Measurements from ENCODE around the gene ZNF511. TPM values are rescaled to one million over a fixed set of nuclear protein-coding genes. Genes with fewer than 3 reads are reported as not detected.

Gene ZNF511
- total RNA-seq, 1 experiment from 2014 or later = 78.4 TPM

DNA sequence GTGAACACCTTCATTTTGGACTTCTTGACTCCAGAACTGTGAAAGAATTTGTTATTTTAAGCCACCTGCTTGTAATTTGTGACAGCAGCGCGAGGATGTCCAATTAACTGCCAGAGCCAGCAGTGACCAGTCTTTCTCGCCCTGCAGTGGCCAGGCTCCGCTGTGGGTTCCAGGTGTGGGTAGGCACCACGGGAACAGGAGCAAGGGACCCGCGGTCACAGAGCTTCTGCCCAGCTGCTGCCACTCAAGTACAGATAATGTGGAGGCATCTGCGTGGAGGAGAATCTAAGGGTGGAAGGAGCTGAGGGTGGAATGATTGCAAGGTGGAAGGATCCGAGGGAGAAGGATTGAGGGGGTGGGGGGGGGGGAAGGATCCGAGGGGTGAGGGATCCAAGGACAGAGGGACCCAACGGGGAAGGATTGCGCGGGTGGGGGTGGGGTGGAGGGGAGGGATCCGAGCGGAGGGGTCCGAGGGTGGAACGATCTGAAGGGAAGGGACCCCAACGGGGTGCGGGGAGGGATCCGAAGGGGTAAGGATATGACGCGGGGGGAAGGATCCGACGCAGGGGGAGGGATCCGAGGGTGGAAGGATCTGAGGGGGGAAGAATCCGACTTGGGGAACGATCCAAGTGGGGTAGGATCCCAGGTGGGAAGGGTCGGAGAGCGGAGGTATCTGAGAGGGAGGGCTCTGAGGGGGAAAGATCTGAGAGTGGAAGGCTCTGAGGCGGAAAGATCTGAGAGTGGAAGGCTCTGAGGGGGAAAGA is 24.4 kb downstream of the ZNF511 start:
- intact Hi-C loops (cut with micrococcal nuclease) = no loop called here
- DNase-seq = no peak
- no peaks in the 10 kb centered on the region for H3K36me3 ChIP-seq (ENCODE audit: low read depth, low read length)
- H3K4me3 ChIP-seq (ENCODE audit: low read length) = no peak overlapping the region
- no peak for TF ChIP-seq EZH2phosphoT487 (IDR thresholded peaks at IDR 0.05; ENCODE audit: borderline replicate concordance, low read length)
- H3K4me1 ChIP-seq (ENCODE audit: insufficient read depth, low read length) = peaks cover under 1% of the 10 kb centered on the region
- ChIA-PET POLR2A (ENCODE audit: unreplicated experiment) (no interaction called here), CTCF (no interaction called here)
- H3K4me2 ChIP-seq (ENCODE audit: low read length) = no peak overlapping the region
- H2AFZ ChIP-seq (ENCODE audit: low read length) = no peak overlapping the region
- no peak overlapping the region for H3K27ac ChIP-seq (ENCODE audit: low read length)
- no peak for ATAC-seq
- H3K79me2 ChIP-seq (ENCODE audit: low read length) = no peaks in the 10 kb centered on the region
- H4K20me1 ChIP-seq (ENCODE audit: low read length) = no peaks in the 10 kb centered on the region
- BruUV-seq (replicated peaks) = no TSS peak
- peaks cover 31% of the 10 kb centered on the region for H3K27me3 ChIP-seq (ENCODE audit: low read length)
- H3F3A ChIP-seq (ENCODE audit: low read length, unreplicated experiment) = no peaks in the 10 kb centered on the region
- no peaks in the 10 kb centered on the region for H3K9me2 ChIP-seq (replicated peaks; ENCODE audit: low read length)
- no peak overlapping the region for H3K9ac ChIP-seq (ENCODE audit: low read length)
- H3K9me3 ChIP-seq (ENCODE audit: low read length) = no peaks in the 10 kb centered on the region

DNA sequence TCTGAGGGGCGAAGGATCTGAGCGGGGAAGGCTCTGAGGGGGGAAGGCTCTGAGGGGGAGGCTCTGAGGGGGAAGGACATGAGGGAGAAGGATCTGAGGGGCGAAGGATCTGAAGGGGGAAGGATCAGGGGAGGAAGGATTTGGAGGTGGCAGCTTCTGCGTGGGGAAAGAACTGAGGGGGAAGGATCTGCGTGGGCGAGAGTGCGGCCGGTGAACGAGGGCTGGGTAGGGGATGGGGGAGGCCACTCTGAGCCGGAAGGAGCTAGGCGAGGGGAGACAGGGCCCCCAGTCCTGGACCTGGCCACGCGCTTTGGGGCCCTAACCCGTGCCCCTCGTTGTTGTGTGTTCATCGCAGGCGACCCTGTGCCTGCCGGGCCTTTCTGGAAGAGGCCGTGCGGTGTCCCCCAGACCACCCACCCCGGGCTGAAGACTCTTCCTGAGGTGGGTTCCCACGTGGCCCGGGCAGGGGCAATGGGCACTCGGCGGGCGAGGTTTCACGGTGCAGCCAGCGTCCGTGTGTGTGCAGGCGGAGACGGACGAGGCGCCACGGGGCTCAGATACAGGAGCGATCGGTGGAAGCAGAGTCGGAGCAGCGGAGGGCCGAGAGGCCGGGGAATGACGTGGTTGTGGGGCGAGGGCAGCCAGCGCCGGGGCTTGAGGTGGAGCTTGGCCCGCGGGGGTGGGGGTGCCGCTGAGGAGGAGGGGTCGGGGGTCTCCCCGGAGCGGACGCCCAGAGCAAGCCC is 26.0 kb downstream of the ZNF511 start:
- DNase-seq = no peak
- no peak for TF ChIP-seq EZH2 (IDR thresholded peaks at IDR 0.05; ENCODE audit: low read length, unreplicated experiment)
- TF ChIP-seq, protein P1, sequence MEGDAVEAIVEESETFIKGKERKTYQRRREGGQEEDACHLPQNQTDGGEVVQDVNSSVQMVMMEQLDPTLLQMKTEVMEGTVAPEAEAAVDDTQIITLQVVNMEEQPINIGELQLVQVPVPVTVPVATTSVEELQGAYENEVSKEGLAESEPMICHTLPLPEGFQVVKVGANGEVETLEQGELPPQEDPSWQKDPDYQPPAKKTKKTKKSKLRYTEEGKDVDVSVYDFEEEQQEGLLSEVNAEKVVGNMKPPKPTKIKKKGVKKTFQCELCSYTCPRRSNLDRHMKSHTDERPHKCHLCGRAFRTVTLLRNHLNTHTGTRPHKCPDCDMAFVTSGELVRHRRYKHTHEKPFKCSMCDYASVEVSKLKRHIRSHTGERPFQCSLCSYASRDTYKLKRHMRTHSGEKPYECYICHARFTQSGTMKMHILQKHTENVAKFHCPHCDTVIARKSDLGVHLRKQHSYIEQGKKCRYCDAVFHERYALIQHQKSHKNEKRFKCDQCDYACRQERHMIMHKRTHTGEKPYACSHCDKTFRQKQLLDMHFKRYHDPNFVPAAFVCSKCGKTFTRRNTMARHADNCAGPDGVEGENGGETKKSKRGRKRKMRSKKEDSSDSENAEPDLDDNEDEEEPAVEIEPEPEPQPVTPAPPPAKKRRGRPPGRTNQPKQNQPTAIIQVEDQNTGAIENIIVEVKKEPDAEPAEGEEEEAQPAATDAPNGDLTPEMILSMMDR (conservative IDR thresholded peaks at IDR 0.05; ENCODE audit: low read depth, low read length) = no peak
- TF ChIP-seq EZH2phosphoT487 (IDR thresholded peaks at IDR 0.05; ENCODE audit: borderline replicate concordance, low read length) = no peak
- Histone ChIP-seq H2AFZ (ENCODE audit: low read length) (no peak overlapping the region), H3K4me2 (ENCODE audit: low read length) (no peak overlapping the region), H3K27ac (ENCODE audit: low read length) (no peak overlapping the region), H3K9me3 (ENCODE audit: low read length) (no peaks in the 10 kb centered on the region), H3K4me3 (ENCODE audit: low read length) (no peak overlapping the region), H3K4me1 (ENCODE audit: insufficient read depth, low read length) (no peaks in the 10 kb centered on the region), H3F3A (ENCODE audit: low read length, unreplicated experiment) (no peaks in the 10 kb centered on the region), H3K9me2 (replicated peaks; ENCODE audit: low read length) (no peaks in the 10 kb centered on the region), H3K27me3 (ENCODE audit: low read length) (peaks cover 31% of the 10 kb centered on the region), H3K9ac (ENCODE audit: low read length) (no peak overlapping the region), H4K20me1 (ENCODE audit: low read length) (no peaks in the 10 kb centered on the region), H3K36me3 (ENCODE audit: low read depth, low read length) (no peaks in the 10 kb centered on the region), H3K79me2 (ENCODE audit: low read length) (no peaks in the 10 kb centered on the region)
- ChIA-PET CTCF (no interaction called here), POLR2A (ENCODE audit: unreplicated experiment) (no interaction called here)
- ATAC-seq = no peak
- BruUV-seq (replicated peaks) = no TSS peak
- intact Hi-C loops (cut with micrococcal nuclease) = no loop called here

DNA sequence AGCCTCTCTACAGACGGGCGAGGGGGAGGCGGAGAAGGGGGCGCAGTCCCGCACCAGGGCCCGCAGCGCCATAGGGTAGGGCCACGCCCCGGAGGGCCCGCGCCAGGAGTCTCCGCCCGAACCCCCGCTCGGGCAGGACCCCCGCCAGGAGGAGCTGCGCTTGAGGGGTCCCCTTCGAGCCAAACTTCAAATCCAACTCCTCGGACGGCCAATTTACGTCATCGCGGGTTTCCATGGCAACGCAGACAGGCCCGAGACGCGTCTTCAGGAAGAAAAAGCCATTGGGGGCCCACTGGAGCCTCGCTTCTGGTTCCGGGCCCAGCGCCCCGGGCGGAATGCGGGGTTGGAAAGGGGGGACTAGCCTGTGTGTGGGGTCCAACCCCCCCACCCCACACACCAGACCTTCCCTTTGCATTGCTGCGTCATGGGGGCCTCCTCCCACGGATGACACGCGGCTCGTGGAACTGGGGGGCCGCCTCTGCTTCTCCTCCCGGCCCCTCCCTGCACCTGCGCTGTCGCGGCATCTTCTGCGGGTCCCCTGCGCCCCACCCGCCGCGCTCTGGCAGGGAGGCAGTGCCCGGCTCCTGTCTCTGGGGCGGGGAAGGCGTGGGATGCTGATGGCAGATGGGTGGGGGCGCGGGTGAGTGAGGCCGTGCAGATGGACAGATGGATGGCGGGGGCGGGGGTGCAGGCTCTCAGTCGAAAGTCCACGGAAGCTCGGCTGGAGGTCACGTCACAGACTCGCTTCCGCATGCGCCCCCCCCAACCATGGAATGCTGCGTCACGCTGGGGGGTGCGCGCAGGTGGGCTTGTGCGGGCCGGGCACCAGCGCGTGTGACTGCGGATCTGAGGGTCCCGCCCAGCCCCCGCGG is 26.8 kb downstream of the ZNF511 start:
- H3K27ac ChIP-seq (ENCODE audit: low read length) = no peak overlapping the region
- DNase-seq (peak; percentile 8), ATAC-seq (no peak)
- no peak overlapping the region for H3K9ac ChIP-seq (ENCODE audit: low read length)
- H3K4me2 ChIP-seq (ENCODE audit: low read length) = 0 out of 2 replicates have a peak overlapping the region, but pooled peaks have one; percentile 7
- peaks cover 31% of the 10 kb centered on the region for H3K27me3 ChIP-seq (ENCODE audit: low read length)
- no peaks in the 10 kb centered on the region for H3K4me1 ChIP-seq (ENCODE audit: insufficient read depth, low read length)
- no peaks in the 10 kb centered on the region for H3K9me3 ChIP-seq (ENCODE audit: low read length)
- POLR2A ChIA-PET (ENCODE audit: unreplicated experiment) = no interaction called here
- no peaks in the 10 kb centered on the region for H4K20me1 ChIP-seq (ENCODE audit: low read length)
- intact Hi-C loops (cut with micrococcal nuclease) = no loop called here
- no peaks in the 10 kb centered on the region for H3K79me2 ChIP-seq (ENCODE audit: low read length)
- CTCF ChIA-PET = no interaction called here
- no peak overlapping the region for H3K4me3 ChIP-seq (ENCODE audit: low read length)
- H3F3A ChIP-seq (ENCODE audit: low read length, unreplicated experiment) = no peaks in the 10 kb centered on the region
- H3K36me3 ChIP-seq (ENCODE audit: low read depth, low read length) = no peaks in the 10 kb centered on the region
- BruUV-seq (replicated peaks) = no TSS peak
- no peak overlapping the region for H2AFZ ChIP-seq (ENCODE audit: low read length)
- no peak for TF ChIP-seq EZH2phosphoT487 (IDR thresholded peaks at IDR 0.05; ENCODE audit: borderline replicate concordance, low read length)
- TF ChIP-seq EZH2 (IDR thresholded peaks at IDR 0.05; ENCODE audit: low read length, unreplicated experiment) = no peak
- TF ChIP-seq, protein P1 (conservative IDR thresholded peaks at IDR 0.05; ENCODE audit: low read depth, low read length) = no peak
- no peaks in the 10 kb centered on the region for H3K9me2 ChIP-seq (replicated peaks; ENCODE audit: low read length)

All from PC-3 (cell line).